WERI-Rb-1 (cell line): ENCODE results near the gene IGFL1.
"Not testable (repeated sequence)": the region's sequence is repeated elsewhere in the genome, so short reads cannot be mapped to it uniquely, and the experiment has no call there.

ENCODE experiments used
- DNase-seq: peaks from one replicate; pipeline ENCODE4 v3.0.0-alpha.2; 2020
- H3K27ac ChIP-seq: fragments of 250-450 bp; sonication (Bioruptor Pico); 2 replicates; pipeline ENCODE4 v1.5.1; 2020; ENCODE audit warnings: mild to moderate bottlenecking, moderate library complexity
- H3K27me3 ChIP-seq: fragments of 250-450 bp; sonication (Bioruptor Pico); 2 replicates; pipeline ENCODE4 v1.5.1; 2021; ENCODE audit warnings: mild to moderate bottlenecking, low read depth, moderate library complexity; ENCODE audit not compliant: insufficient read depth, severe bottlenecking
- H3K36me3 ChIP-seq: fragments of 250-450 bp; sonication (Bioruptor Pico); 2 replicates; pipeline ENCODE4 v1.5.1; 2020; ENCODE audit warnings: mild to moderate bottlenecking, moderate library complexity
- H3K4me3 ChIP-seq: 2 replicates; pipeline ENCODE4 v1.5.1; 2011; ENCODE audit warnings: low read depth, mild to moderate bottlenecking, control low read depth, low read length
- H3K9me3 ChIP-seq: fragments of 250-450 bp; sonication (Bioruptor Pico); 2 replicates; pipeline ENCODE4 v1.5.1; 2021; ENCODE audit warnings: mild to moderate bottlenecking, moderate library complexity; ENCODE audit not compliant: severe bottlenecking
- TF ChIP-seq, protein P1 (sequence below): IDR thresholded peaks from 2 replicates; pipeline ENCODE4 v1.5.1; 2011; ENCODE audit warnings: low read depth, mild to moderate bottlenecking, control low read depth, inconsistent platforms, low read length

IGFL1 gene

DNA sequence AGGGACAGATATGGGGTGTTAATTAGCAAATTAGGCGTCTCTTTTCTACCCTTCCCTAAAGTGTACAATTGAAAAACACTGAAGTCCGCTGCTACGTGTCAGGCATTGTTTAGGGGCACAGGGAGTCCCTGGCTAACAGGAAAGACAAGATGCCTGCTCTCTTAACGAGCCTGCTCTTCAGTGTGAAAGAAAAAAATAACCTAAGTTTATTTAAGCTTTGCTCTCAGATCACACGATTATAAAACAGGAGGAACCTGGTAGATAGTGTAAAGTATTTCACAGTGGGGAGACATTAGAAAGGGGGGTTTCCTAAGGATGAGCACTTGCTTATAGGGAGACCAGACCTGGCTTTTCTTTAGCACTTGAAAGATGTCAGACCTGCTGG is 42.8 kb upstream of the IGFL1 start:
- no peaks in the 10 kb centered on the region for H3K9me3 ChIP-seq
- TF ChIP-seq, protein P1, sequence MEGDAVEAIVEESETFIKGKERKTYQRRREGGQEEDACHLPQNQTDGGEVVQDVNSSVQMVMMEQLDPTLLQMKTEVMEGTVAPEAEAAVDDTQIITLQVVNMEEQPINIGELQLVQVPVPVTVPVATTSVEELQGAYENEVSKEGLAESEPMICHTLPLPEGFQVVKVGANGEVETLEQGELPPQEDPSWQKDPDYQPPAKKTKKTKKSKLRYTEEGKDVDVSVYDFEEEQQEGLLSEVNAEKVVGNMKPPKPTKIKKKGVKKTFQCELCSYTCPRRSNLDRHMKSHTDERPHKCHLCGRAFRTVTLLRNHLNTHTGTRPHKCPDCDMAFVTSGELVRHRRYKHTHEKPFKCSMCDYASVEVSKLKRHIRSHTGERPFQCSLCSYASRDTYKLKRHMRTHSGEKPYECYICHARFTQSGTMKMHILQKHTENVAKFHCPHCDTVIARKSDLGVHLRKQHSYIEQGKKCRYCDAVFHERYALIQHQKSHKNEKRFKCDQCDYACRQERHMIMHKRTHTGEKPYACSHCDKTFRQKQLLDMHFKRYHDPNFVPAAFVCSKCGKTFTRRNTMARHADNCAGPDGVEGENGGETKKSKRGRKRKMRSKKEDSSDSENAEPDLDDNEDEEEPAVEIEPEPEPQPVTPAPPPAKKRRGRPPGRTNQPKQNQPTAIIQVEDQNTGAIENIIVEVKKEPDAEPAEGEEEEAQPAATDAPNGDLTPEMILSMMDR = no peak

DNA sequence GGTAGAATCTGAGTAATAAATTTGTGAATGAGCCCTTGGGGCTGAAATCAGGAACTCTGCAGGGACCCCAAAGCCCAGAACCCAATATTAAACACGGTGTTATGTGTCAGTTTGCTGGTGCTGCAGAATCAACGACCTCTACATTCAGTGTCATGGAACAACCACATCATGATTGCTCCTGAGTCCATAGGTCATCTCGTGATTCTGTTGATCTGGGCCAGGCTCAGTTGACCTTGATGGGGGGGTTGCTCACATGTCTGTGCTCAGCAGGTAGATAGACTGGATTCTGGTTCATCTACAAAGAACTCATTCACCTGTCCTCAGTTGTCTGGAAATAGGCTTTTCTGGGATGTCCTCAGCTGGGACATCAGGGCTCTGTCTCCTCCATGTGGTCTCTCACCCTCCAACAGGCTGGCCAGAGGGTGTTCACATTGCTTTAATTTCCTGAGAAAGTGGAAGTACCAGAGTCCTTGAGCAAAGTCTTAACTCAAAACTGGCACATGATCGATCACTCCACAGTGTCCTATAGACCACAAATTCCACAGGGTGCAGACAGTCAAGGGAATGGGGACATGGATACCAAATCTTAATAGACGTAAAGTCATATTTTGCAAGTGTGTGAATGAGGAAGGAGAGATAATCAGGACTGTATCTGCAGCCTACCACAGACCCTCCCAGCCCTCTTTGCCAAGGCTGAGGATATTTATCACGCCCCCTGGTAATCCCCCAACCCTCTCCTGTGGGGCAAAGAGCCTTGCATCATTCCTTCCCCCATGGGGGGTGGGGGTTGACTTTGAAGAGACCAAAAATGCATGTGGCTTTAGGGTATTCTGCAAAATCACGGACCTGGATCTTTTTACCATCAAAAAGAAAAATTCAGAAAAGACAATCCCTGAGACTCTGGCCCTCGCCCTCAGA is 39.3 kb upstream of the IGFL1 start:
- TF ChIP-seq, protein P1 = no peak
- H3K4me3 ChIP-seq = no peak overlapping the region
- H3K9me3 ChIP-seq = no peaks in the 10 kb centered on the region
- no peaks in the 10 kb centered on the region for H3K36me3 ChIP-seq
- no peak for DNase-seq
- no peak overlapping the region for H3K27ac ChIP-seq
- H3K27me3 ChIP-seq = no peaks in the 10 kb centered on the region

More for the DNA sequence above, 42.8 kb upstream of the IGFL1 start:
- DNase-seq = no peak
- no peaks in the 10 kb centered on the region for H3K27me3 ChIP-seq
- no peaks in the 10 kb centered on the region for H3K36me3 ChIP-seq
- H3K27ac ChIP-seq = no peak overlapping the region
- no peak overlapping the region for H3K4me3 ChIP-seq

DNA sequence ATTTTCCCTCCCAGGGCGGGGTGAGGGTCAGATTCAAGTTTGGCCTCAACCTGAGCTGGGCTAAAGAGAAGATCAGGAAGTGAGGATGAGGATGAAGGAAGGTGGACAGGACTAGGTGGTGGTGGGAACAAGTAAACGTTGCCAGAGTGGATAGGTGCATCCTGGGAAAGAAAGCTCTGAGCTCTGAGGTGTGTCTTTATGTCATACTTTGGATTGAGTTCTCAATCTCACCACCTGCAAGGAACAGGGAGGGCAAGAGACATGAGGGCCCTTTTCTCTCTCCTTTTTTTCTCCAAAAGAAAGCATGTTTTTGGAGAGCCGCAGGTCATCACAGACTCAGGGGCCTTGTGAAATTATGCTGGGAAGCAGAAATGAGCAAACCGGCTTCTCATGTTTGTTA is 38.2 kb upstream of the IGFL1 start:
- no peaks in the 10 kb centered on the region for H3K9me3 ChIP-seq
- TF ChIP-seq, protein P1 = no peak
- no peak for DNase-seq
- no peaks in the 10 kb centered on the region for H3K36me3 ChIP-seq
- no peak overlapping the region for H3K27ac ChIP-seq
- no peak overlapping the region for H3K4me3 ChIP-seq
- no peaks in the 10 kb centered on the region for H3K27me3 ChIP-seq

DNA sequence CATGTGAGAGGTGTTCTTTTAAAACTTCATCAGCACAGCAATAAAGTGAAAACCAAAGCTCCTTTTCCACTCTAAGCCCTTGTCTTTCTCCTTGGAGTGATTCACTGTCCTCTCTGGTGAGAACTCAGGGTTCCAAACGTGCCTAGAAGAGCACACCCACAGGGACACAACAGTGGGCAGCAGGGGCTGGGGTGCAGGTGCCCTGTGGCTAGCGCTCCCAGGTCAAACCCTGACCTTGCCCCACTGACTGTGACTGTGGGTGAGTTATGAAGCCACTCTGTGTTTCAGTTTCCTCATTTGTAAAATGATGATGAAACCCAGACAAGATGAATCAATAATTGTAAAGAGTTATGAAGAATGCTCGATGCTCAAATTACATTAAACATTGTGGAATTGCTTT is 37.6 kb upstream of the IGFL1 start:
- H3K27me3 ChIP-seq = no peaks in the 10 kb centered on the region
- H3K27ac ChIP-seq = no peak overlapping the region
- H3K9me3 ChIP-seq = no peaks in the 10 kb centered on the region
- TF ChIP-seq, protein P1 = no peak
- DNase-seq = no peak
- no peak overlapping the region for H3K4me3 ChIP-seq
- no peaks in the 10 kb centered on the region for H3K36me3 ChIP-seq

DNA sequence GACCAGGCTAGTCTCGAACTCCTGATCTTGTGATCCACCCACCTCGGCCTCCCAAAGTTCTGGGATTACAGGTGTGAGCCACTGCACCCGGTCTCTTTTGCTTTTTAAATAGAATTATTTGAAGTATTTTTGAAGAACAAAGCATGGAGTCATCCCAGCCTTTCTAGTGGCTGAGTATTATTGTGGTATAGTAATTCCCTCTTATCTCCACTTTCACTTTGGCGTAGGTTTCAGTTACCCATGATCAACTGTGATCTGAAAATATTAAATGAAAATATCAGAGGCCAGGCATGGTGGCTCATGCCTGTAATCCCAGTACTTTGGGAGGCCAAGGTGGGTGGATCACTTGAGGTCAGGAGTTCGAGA is 36.9 kb upstream of the IGFL1 start:
- H3K27me3 ChIP-seq, H3K27ac ChIP-seq, H3K4me3 ChIP-seq, DNase-seq, H3K9me3 ChIP-seq, H3K36me3 ChIP-seq: not testable (repeated sequence)

DNA sequence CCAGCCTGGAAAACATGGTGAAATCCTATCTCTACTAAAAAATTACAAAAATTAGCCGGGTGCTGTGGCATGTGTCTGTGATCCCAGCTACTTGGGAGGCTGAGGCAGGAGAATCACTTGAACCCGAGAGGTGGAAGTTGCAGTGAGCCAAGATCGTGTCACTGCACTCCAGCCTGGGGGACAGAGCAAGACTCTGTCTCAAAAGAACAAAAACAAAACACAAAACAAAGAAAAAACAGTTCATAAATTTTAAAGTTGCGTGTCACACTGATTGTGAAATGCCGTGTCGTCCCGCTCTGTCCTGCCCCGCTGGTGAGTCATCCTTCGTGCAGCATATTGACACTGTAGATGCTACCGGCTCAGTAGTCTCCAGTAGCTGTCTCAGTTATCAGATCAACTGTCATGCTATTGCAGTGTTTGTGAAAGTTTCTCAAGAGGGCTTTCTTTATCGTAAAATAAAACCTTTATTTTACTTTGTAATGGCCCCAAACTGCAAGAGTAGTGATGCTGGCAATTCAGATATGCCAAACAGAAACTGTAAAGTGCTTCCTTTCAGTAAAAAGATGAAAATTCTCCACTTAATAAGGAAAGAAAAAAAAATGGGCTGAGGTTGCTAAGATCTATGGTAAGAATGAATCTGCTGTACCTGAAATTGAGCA is 36.4 kb upstream of the IGFL1 start:
- H3K4me3 ChIP-seq = no peak overlapping the region
- no peak for DNase-seq

More for the DNA sequence above, 36.4 kb upstream of the IGFL1 start:
- H3K27ac ChIP-seq = no peak overlapping the region
- TF ChIP-seq, protein P1 = no peak
- H3K9me3 ChIP-seq = no peaks in the 10 kb centered on the region
- H3K27me3 ChIP-seq = no peaks in the 10 kb centered on the region
- H3K36me3 ChIP-seq = no peaks in the 10 kb centered on the region
